GM21528 (cell line): ENCODE measurements around the gene APOB.

Experiments
- ATAC-seq: cut with Tn5 transposase; IDR thresholded peaks from one replicate; pipeline ENCODE4 v1.9.1; 2021; ENCODE audit warnings: mild to moderate bottlenecking, moderate library complexity; ENCODE audit not compliant: unreplicated experiment, low FRiP score

Gene APOB

DNA sequence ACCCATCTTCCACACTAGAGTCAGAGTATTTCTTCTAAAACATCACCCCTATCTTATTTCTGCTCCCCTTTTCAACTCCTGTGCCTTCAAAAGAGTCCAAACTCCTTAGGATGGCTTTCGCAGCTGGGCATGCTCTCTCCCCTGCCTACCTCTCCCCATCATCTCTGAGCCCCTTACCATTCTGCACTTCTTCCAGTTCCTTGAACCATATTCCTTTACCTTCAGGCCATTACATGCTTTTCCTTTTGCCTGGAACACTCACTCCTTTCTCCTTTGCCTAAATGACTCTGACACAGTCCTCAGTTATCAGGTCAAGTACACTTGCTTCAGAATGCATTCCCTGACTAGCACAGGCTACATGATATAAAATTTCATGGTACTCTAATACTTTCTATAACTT is 22.4 kb downstream of the APOB start:
- no peak for ATAC-seq

GRCh38 chr2:21020668-21021288 is 23.1 kb downstream of the APOB start:
- ATAC-seq = no peak

- no peak for ATAC-seq
Measured at GRCh38 chr2:21020031-21020667, 23.7 kb downstream of the APOB start.

DNA sequence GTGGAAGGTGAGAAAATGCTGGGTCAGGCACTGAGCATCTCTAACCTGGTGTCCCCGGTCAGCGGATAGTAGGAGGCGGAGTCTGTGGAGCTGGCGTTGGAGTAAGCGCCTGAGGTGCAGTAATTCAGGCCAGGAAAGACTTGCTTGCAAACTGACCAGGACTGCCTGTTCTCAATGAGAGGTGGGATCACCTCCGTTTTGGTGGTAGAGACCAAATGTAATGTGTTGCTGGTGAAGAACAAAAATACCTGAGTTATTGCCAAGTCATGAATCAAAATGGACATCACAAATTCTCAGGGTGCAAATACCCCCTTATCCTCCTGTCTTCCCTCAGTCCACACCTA is 24.2 kb downstream of the APOB start:
- ATAC-seq = no peak

DNA sequence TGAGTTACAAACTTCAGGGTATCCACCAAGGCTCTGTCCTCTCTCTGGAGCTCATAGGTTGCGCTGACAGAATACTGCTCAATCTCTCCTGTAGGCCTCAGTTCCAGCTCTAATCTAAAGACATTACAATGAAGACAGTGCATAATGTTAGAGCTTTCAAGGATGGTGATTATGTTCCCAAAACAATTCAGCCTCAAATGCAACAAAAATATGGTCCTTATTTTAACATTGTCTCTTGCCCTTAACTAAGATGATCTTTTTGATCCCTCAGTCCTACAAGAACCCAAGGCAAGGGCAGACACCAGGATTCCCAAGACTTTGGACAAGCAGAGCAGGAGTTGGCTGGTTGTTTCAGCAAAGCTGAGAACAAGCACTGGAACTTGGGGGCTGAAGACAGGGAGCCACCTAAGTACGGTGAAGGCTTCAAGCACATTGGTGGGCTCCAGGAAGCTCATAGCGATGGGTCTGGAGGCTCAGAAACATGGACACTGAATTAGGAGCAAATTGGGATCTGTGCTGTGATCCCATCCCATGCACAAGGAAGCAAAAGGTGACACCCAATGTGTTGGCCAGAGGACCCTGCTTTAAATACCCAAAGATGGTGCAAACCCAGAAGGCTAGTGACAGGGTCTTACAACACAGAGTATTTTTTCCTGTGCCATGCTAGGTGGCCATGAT is 24.7 kb downstream of the APOB start:
- ATAC-seq = no peak

DNA sequence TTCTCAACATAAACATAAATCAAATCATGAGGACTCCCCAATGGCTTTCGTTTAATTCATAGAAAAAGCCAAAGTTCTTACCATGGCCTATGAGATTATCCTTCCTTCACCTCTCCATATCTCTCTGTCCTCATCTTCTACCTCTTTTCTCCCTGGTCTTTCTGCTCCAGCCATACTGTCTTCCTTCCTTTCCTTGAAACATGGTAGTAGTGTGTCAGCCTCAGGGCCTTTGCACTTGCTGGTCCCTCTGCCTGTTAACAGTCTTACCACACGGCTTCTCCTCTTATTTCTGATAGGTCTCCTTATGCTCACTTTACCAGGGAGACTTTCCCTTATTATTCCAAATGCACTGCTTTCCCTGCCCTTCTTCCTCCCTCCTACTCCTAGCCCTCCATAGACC is 25.6 kb downstream of the APOB start:
- no peak for ATAC-seq

DNA sequence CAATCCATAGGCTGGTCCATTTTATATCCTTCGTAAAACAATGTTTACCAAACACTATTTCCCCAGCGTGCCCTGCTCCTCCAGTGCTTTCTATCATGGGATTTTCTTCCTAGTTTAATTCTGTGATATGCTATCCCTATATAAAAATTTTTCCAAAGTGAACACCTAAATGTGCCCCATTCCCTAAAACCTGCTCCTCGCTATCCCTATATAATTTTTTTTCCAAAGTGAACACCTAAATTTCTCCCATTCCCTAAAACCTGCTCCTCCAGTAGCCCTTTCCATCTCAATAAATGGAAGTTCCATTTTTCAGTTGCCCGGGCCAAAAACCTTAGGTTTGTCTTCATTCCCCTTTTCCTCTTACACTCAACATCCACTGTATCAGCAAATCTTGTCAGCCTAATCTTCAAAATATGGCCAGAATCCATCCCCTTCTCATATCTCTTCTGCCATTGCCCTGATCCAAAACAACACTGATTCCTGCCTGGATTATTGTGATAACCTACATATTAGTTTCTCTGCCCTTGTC is 26.1 kb downstream of the APOB start:
- no peak for ATAC-seq

DNA sequence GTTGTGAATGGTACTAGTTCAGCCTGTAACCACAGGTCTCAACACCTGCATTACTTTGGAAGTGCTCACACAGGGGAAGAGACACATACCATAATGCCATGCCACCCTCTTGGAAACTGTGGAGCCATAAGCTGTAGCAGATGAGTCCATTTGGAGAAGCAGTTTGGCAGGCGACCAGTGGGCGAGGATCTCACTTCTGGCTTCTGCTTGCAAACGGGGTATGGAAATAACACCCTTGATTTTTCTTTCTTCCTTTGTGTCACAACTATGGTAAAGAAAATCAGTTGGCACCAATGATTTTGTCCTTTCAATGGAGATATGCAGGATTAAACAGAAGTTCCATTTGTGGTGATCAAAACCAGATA is 28.6 kb downstream of the APOB start:
- no peak for ATAC-seq

DNA sequence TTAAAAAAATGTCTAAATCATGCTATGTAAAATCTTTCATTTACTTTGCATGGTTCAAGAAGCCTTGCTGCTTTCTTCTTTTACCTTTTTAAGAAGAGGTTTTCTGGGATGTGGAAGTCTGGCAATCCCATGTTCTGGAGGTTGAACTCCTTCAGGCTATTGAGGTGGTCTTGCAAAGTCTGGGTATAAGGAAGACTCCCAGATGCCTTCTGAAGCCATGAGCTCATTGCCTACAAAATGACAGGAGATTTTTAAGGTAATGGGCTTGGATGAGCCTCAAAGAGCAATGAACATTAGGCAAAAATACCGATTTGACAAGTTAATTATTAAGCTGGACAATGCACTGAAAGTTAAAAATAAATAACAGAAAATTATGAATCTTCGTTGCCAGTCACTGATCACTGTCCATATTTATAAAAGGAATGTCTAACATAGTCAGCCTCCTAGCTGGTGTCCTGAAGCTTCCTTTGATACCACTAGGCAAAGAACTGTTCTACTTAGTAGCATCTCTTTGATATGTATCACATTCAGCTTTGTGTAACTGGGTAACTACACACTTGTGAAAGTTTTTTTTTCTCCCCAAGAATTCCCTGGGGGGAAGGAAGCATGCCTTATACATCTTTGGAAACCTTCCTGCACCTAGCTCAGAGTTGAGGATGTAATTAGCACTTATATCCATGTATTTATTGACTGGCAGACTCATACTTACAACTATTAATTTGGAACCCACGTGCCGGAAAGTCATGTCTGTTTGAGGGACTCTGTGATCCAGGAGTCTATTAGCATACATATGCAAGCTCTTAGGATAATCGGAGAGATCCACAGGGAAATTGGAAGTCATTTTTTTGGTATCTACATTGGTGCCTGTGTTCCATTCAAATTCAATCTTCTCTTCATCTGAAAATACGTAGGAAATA is 29.3 kb downstream of the APOB start:
- no peak for ATAC-seq

DNA sequence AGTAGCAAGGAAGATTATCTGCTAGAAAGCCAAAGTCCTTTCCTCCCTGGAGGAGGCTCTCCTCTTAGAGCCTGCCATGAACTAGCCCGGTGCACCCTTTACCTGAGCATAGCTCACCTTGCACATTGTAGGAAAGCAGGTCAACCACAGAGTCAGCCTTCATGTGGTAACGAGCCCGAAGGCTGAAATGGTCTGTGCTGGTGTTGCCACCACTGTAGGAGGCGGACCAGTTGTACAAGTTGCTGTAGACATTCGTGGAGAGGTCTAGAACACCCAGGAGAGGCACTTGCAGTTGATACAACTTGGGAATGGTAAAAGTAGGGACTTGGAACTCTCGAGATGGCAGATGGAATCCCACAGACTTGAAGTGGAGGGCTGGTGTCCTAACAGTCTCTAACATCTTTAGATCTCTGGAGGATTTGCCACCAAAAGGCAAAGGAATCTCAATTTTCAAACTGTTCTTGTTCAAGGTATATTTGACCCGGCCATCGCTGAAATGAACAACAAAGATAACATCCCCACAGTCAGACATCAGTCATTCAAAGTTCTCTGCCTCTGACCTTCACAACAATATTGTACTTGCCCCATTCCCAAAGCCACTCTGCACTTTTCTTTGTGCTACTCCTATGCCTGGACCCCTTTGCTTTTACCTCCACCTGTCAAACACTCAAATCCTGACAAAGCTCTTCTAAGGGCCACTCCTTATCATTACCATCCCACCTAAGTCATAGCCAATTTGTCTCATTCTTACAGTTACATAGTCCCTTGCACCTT is 30.6 kb downstream of the APOB start:
- ATAC-seq = no peak

- no peak for ATAC-seq
Measured at GRCh38 chr2:21012557-21012937, 31.3 kb downstream of the APOB start.

GRCh38 chr2:21011876-21012556 is 31.9 kb downstream of the APOB start:
- no peak for ATAC-seq

DNA sequence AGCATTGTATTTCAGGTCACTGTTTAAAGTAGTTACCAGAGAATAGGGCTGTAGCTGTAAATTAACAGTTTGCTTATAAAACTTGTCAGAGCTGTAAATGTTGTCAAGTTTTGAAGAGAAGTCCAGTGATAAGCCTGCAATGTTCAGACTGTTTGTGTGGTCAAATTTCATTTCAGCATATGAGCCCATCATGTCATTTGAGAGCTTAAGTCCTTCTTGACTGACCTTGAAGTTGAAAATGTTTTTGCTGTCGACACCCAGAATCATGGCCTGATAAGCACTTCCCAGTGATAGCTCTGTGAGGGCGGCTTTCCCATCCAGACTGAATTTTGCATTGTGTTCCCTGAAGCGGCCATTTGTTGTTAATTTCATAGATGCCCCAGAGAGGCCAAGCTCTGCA is 32.4 kb downstream of the APOB start:
- no peak for ATAC-seq

DNA sequence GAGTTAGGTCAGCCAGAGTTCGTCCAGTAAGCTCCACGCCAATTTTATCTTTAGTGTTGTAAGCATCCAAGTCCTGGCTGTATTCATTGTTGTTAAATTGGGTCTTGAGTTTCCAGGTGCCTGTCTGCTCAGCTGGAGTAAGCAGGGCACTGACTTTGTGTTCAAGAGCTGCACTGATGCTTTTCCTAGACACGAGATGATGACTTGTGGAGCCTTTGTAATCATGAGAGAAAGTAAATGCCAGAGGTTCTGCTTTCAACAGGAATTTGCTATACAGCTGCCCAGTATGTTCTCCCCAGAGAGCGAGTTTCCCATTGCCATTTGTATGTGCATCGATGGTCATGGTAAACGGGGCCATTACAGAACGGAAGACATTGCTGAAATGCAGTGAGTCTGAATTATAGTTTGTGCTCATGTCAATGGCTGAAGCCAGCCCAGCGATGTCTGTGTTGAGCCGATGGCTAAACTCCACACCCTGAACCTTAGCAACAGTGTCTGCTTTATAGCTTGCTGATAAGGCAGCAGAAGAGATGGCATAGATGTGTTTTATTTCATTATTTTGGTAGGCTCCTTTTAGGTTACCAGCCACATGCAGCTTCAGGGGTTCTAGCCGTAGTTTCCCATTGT is 32.9 kb downstream of the APOB start:
- ATAC-seq = no peak

DNA sequence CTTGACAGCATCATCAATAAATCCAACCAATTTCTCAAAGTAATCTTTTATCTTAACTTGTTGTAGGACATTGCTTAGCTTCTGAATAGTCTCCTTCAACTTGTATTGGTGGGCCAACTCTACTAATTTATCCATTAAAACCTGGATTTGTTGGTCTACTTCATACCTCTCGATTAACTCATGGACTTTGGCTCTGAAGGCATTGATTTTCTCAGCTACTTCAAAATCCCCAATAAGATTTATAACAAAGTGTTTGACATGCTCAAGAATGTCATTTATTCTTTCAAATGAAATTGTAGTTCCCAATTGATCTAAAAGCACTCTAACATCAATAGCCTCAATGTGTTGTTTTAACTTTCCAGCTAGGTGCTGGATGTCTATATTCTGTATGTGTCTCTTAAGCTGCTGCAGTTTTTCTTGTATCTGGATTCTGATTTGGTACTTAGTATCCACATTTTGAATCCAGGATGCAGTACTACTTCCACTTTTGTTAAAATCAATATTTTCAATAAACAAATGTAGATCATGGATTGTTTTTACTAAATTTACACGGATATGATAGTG is 34.1 kb downstream of the APOB start:
- ATAC-seq = no peak

GRCh38 chr2:21008790-21009661 is 34.8 kb downstream of the APOB start:
- ATAC-seq = no peak

DNA sequence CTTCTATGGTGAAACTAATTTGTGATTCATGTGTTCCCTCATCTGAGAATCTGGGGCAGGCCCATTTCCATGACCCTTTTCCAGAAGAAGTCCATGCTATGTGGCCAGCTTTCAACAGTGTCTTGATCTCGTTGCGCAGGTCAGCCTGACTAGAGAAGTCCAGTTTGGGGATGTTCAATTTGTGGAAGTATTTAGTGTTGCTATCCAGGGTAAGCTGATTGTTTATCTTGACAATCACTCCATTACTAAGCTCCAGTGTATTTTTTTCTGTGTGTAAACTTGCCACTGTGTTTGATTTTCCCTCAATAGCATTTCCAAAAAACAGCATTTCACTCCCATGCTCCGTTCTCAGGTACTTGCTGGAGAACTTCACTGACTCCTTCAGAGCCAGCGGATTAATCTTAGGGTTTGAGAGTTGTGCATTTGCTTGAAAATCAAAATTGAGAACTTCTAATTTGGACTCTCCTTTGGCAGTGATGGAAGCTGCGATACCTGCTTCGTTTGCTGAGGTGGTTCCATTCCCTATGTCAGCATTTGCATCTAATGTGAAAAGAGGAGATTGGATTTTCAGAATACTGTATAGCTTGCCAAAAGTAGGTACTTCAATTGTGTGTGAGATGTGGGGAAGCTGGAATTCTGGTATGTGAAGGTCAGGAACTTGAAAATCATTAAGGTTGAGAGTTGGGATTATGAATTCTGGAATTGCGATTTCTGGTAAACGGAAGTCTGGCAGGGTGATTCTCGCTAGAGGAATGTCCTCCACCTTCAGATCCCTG is 35.7 kb downstream of the APOB start:
- ATAC-seq = no peak
